GM18870 (cell line): ENCODE measurements around the gene ALDH7A1.

Experiments used
- ATAC-seq: cut with Tn5 transposase; IDR thresholded peaks from one replicate; pipeline ENCODE4 v1.9.1; 2021; ENCODE audit warnings: moderate library complexity; ENCODE audit not compliant: unreplicated experiment

Gene ALDH7A1

DNA sequence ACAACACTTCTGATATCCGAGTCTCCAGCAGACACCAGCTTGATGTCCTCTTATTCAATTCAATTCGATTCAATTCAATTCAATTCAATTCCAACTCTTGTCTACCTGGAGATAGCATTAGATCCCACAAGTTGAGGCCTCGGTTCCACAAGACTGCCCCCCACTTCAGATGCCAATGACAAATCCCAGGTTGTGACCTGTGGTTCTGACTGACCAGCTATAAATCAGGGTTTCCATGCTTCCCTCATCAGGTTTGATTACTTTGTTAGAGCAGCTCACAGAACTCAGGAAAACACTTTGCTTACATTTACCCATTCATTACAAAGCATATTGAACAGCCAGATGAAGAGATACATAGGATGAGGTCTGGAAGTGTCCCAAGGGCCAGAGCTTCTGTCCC, 82.6 kb downstream of the ALDH7A1 start:
- ATAC-seq: no peak

DNA sequence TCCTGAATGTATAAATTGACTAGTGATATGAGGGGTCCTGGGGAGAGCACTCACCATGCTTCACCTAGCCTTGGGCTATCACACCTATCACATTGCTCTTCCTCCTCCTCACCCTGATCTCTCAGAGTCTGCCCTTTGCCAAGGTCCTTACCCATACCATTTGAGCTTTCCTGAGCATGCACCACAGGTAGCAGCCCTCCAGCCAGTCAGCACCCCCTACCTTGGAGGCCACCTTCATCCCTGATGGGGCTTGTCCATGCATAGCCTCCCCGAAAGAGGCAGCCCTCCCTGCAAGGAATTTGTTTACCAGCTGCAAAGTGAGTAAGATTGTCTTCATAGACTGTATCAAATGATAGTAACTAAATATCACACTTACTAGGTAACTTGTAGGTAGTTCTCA, 83.1 kb downstream of the ALDH7A1 start:
- no peak for ATAC-seq

DNA sequence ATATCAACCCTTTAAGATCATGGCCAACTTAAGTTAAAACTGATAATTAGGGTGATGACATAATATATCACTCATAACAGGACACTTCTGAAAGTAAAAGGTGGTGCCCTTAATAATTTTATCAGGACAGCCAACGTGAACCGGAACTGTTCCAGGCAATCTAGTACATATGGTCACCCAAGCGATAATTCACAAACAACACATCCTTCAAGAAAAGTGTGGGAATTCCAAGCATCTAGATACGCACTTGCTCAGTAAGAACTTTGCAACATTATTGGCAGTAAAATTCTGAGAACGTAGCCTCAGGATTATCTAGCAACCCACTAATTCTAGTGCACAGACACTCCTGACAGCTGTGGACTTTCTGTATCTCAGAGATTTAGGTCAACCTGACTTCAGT, 85.7 kb downstream of the ALDH7A1 start:
- no peak for ATAC-seq

DNA sequence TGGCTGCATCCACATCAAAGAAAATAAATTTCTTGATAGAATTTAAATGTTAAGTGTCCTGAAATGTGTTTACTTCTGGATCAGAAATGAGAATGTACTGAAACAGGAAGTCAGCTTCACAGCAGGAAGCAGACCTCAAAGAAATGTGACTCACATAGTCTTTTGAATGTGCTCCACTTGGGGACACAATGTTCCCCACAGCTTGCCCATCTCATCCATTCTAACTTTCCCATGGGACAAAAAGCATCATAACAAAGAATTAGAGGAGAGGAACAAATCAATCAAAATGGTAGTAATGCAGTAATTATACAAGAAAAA, 86.1 kb downstream of the ALDH7A1 start:
- ATAC-seq: no peak

DNA sequence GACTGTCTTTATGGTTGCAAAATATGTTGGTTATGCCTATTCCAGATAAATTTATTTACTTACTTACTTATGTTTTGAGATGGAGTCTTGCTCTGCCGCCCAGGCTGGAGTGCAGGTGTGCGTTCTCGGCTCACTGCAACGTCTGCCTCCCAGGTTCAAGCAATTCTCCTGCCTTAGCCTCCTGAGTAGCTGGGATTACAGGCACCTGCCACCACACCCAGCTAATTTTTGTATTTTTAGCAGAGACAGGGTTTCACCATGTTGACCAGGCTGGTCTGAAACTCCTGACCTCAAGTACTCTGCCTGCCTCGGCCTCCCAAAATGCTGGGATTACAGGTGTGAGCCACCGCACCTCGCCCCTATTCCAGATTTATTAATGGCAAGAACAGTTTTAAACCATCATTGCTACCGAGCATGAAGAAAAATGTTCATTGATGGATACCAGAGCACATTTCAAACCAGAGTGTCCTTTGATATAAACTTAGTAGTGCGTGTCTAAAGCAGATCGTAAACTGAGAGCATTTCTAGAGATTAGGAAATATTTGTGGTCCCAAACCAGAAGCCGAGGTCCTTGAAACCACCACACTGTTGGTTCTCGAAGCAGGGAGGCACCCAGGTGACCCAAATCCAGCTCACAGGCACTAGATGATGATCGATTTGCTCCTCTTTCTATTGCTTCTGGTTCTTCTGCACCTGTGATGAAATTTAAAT, 86.6 kb downstream of the ALDH7A1 start:
- no peak for ATAC-seq

DNA sequence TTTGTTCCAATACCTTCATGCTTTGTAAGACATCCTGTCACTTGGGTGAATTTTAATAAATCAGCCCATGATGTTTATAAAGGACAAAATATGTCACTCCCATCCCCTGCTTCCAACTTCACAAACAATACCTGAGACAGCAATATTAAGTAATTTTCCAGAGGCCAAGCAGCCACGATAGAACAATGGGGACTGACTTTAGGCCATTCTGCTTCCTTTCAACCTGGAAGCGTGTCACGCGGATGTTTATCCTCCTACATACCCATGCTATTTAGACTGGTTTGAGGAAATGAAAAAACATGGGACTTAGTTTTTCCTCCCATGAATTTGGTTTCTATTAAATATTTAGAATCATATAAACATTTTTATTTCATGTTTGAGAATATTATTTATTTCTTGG, 88.9 kb downstream of the ALDH7A1 start:
- ATAC-seq: no peak

DNA sequence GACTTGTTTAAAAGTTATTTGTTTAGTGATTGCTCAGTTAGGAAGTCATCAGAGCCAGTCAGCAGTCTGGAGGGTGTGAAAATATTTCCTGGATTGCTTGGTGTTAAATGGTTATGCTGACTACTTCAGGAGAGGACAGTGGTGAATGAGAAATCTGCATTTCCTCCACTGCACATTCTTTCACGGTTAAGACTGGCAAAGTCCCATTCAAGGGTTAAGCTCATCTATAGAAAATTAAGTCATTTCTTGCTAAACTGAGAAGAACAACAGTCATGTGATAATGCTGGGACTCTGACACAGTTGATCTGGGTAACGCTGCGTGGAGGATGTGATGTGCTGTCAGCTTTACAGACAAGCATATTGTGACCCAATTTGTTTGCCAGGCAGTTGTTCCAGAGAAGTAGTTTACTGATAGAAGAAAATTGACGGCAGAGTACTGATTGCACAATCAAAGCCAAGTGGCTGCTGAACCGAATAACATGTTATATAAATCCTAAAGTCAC, 91.4 kb downstream of the ALDH7A1 start:
- no peak for ATAC-seq

DNA sequence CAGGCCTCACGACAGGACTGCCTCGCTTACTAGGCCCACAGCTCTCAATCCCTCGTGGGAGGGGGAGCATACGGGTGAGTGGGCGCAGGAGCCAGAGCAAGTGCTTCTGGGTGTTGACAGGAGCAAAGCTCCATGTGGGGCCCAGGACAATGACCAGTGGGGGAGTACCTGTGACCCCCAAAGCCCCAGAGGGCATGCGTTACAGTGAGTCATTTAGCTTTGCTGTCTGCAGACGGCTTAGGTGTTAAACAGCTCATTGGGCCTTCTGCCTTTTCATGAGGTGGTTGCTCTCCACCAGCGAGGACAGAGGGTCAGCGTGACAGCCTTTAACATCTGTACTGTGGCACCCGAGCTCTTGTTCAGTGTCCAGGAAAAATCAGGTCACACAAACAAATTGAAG, 93.6 kb downstream of the ALDH7A1 start:
- no peak for ATAC-seq

DNA sequence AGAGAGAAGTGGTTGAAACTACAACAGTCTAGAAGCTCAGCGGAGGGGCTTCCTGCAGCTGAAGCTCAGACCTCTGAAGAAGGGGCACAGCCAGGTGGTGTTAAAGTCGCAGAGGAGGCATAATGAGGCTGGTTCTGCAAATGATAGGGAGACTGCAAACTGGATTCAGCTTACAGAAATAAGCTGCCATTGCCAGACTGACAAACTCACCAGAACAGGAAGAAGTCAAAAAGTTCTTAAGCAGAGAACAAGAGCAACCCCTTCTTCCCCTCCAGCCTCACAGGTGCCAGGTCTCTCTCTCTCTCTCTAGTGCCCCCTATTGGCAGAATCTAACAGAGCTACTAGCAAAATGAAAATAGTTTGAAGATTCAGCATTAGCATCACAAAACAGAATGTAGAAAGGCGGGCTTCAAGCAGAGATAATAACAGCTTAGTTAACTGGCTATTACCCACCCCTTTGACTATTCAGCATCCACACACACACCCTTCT, 95.1 kb downstream of the ALDH7A1 start:
- ATAC-seq: peak; percentile 49

DNA sequence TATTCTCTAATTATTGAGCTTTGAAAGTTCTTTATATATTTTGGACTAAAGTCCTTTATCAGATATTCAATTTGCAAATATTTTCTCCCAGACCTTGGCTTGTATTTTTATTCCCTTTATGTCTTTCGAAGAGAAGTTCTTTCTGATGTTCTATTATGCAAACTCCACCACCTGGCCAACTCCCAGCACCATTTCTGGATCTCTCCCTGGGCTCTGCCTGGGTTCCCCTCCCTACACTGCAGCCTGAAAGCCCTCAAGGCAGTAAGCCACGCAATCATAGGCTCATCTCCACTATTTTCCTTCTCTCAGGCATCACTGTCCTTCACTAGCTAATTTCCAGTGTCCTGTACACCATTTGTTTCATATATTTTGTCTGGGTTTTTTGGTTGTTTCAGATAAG, 95.7 kb downstream of the ALDH7A1 start:
- ATAC-seq: no peak

DNA sequence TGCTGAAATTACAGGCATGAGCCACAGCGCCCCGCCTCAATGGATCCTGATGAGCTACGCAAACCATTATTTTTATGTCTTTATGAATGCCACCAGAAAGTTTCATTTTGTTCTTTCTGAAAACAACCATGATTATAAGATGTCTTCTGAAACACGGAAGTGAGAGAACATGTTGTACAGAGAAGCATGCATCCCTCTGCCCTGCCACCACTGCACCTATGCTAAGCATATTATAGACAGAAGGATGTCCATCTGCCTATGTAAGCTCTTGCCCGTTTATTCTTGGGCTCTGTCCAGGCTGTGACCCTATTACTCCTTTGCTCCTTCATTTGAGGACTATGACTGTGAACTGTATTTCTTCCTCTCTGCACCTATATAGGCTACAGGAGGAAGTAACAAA, 97.5 kb downstream of the ALDH7A1 start:
- ATAC-seq: no peak

DNA sequence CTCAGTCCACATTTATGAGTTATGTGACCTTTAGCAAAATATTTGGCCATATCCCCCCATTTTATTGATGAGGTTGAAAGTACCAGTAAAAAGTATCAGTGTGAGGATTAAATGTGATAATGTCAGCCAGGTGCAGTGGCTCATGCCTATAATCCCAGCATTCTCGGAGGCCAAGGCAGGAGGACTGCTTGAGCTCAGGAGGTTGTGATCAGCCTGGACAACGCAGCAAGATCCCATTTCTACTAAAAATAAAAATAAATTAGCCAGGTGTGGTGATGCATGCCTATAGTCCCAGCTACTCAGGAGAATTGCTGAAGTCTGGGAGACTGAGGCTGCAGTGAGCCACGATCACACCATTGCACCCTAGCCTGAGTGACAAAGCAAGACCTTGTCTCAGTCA, 100.6 kb downstream of the ALDH7A1 start:
- no peak for ATAC-seq

DNA sequence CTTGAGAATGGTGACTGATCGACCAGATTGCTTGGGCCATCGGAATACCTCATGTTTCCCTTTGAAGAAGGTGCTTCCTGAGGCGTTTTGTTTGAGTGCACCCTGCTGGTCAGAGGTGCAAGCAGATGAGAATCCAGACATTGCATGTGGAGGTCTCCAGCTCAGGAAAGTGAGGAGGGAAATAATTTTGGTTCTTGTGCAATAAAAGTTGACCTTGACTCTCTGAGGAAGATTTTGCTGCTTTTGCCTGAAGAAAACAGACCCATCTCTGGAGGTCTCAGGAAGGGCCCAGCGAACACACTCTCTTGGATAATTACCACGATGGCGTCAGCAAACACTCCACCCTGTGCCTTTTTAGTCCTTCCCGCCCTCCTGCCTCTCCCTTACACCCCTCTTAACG, 102.1 kb downstream of the ALDH7A1 start:
- no peak for ATAC-seq

DNA sequence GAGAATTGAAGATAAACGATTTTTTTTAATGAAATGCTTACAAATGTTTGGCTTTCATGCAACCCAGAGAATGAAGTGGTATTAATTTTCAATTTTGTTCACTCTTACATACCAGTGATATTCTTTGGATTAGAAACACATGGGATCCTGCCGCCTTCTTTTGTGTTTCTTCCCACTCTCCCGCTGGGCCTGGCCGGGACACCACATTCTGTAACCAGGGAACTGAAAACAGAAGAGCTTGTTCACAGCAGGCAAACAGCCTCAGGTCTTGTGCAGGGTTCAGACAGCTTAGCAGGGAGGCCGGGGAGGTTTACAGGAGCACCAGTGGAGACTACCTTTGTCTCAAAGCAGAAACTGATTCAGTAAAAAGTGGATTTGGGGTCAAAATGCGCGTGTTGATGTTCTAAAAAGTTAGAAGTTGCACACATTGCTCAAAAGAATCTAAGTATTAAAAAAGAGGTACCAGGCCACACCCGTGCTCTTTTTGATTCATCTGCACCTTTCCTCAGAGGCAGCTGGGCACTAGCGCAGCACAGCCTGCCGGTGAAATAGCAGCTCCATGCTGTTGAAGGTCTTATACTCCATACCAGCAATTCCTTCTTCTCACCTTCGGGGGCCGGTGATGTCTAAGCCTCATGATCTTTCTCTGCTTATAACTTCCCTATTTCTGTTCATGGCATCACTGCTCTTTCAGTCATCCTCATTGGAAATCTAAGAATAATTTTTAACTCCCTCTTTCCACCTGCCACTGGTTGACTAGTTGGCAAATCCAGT, 104.7 kb downstream of the ALDH7A1 start:
- ATAC-seq: no peak

DNA sequence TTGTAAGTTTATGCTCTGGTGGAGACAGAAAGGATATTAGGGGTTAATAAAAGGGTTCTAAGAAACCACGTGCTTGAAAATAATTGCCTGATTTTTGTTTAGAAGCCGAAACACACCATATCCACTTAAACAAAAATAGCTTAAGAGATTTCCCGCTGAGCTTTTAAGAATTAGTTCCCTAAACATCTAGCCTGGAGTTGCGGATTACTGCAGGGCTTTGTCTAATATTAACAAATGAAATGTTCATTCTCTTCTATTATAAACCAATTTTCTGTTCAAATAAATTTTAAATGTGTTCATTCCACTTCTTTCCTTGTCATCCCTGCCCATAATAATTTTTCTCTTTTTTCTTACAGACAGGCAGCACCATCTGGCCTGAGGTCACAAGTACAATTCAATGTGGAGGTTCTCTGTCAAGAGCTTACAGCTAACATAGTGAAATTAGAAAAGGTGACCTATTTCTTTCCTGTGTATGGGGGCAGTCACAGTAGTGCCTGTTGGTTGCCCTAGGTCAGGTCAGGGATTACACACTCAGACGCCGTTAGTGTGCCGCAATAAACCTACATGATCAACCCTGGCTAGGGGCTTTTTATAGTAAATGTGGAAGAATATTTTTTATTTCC, 106.5 kb downstream of the ALDH7A1 start:
- ATAC-seq: no peak

DNA sequence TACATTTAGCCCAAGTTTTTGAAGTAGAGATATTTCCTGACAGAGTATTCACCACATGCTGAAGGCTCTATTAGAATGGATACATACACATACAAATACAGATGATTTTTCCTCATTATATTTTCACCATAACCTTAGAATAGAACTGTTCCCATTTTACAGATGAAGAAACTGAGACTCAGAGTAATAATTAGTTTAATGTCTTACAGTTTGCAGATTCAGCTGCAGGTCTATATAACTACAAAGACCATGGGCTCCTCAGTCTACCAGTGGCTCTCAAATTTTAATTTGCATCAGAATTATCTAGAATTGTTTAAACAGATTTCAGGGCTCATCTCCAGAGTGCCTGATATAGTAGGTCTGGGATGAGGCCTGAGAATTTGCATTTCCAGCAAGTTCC, 107.4 kb downstream of the ALDH7A1 start:
- no peak for ATAC-seq

DNA sequence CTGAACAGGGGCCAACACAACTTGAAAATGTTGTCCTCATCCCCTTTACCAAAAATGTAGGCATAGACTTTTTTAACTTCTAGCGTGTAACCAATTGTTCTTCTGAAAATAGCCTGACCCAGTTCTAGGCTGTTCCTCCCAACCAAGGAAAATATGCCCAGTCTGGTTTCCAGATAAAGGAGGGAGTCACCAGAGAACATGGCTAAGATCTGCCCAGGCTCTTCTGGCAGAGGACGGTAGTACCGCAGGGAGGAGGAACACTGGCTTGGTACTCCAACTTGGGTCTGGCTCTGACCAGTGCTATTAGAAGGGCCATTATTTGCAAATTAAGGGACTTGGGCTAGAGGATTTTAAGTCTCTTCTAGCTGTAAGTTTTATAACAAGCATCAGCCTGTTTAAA, 108.7 kb downstream of the ALDH7A1 start:
- ATAC-seq: no peak

DNA sequence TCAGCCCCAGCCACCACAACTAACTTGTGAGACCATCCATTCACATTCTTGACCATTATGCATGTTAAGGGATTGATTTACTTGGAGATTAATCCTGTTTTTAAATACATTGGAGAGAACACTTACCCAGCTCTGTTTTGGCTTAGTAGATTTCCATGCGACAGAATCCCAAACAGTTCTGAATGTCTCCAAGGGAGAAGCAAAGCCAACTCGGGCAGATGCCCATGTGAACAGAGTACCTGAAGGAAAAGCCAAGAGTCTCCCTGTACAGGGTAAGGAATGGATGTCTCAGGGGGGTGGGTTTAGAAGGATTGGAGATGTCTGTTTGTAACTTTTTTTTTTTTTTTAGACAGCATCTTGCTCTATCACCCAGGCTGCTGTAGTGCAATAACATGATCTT, 110.8 kb downstream of the ALDH7A1 start:
- ATAC-seq: no peak

DNA sequence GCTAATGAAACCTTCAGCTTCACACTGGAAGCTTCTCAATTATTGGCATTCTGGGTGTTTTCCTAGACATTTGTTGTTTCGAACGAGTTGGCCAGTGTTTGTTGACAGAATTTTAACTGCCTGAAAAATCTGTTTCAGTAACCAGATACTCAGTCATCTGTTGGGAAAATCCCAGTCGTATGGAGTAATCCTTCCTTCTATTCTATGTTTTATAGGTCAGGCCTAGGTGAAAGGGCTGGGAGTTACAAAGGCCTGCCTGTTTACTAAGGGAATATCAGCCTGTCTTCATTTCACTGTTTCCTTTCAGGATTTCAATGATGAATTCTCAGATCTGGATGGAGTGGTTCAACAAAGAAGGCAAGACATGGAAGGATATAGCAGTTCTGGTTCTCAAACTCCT, 111.9 kb downstream of the ALDH7A1 start:
- ATAC-seq: no peak

DNA sequence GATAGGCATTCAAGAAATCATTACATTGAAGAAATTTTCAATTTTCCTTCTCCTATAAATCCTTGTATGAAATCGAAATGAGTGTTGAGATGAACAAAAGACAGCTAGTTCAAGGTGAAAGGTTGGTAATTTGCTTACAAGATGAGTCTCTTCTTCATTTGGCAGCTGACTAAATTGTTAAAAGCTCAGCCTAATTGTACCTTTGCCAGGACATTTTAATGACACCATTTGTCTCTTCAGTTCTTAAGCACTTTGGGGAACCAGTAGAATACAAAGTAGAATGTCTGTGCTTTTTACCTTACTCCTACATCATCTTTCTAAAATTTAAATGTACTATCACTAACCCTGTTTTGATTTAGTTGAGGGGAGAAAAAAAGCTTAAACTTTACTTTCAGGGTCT, 112.4 kb downstream of the ALDH7A1 start:
- ATAC-seq: no peak

DNA sequence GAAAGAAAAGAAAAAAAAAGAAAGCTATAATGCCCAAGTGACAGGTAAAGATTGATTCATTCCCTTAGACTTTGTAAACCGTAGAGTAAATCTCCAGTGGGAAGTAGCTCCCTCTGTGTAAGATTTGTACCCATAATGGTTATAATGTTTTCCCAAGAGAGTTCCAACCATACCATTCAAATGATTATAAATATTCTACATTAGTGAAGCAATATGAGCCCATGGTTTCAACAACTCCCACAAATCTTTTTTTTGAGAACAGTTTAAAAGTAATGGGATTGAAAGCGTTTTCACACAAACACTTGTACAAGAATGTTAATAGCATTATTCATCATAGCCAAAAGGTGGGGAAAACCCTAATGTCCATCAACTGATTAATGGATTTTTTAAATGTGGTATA, 113.8 kb downstream of the ALDH7A1 start:
- no peak for ATAC-seq
